Suprapubic skin (tissue), 4 donors: ENCODE results near the gene ADAT3.

Source experiments
- CTCF ChIP-seq, 2 donors: fragments of 200-600 bp in 1 of 2; fragments of 450-650 bp in 1 of 2; sonication (generic) in 1 of 2; IDR thresholded peaks; one replicate each; pipeline ENCODE4 v1.5.1; 2016 to 2019; ENCODE audit warnings: antibody characterized with exemption in 2 of 2, mild to moderate bottlenecking in 1 of 2, moderate library complexity in 1 of 2
- POLR2A ChIP-seq, 2 donors: fragments of 450-650 bp; IDR thresholded peaks; one replicate each; pipeline ENCODE4 v1.6.1; 2017; ENCODE audit warnings: antibody characterized with exemption in 2 of 2, mild to moderate bottlenecking in 2 of 2, moderate library complexity in 2 of 2
- POLR2AphosphoS5 ChIP-seq, 3 donors: sonication (generic); formaldehyde crosslinking; IDR thresholded peaks; one replicate each; pipeline ENCODE4 v1.6.1; 2017; ENCODE audit warnings: antibody characterized with exemption in 3 of 3

DNA sequence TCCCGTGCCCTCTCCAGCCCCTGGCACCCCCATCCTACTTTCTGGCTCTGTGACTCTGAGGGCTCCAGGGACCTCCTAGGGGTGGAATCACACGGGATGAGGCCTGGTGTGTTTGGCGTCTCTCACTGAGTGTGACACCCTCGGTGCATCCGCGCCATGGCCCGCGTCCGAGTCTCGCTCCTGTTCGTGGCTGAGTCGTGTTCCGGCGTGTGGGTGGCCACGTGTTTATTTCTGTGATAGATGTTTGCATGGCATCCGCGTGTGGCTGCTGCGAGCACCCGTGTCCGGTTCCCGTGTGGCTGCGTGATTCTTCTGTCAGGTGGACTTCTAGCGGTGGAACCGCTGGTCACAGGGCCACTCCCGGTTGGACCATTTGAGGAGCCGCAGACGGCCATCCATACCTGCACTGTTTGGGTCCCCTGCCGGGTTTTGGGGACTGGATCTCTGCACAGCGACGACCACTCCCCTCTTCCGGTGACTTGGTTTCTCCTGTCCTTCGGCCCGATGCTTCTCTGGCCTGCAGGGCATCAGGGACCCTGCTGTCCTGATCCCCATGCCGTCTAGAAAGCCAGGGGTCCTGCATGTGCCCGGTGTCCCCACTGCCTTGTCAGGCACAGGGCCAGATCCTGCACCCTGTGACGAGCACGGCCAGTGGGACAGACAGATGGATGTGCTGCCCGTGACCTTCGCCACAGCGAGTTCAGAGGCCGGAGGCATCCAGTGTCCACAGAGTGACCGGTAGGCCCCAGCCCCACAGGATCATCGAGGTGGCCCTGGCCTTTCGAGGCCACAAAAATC lies 44.3 kb downstream of the ADAT3 start:
- no peak for TF ChIP-seq CTCF (IDR thresholded peaks at IDR 0.05)
- TF ChIP-seq POLR2A (IDR thresholded peaks at IDR 0.05) = no peak
- TF ChIP-seq POLR2AphosphoS5 (IDR thresholded peaks at IDR 0.05) = no peak
